Measurements from ENCODE around the gene PIEZO1.

DNA sequence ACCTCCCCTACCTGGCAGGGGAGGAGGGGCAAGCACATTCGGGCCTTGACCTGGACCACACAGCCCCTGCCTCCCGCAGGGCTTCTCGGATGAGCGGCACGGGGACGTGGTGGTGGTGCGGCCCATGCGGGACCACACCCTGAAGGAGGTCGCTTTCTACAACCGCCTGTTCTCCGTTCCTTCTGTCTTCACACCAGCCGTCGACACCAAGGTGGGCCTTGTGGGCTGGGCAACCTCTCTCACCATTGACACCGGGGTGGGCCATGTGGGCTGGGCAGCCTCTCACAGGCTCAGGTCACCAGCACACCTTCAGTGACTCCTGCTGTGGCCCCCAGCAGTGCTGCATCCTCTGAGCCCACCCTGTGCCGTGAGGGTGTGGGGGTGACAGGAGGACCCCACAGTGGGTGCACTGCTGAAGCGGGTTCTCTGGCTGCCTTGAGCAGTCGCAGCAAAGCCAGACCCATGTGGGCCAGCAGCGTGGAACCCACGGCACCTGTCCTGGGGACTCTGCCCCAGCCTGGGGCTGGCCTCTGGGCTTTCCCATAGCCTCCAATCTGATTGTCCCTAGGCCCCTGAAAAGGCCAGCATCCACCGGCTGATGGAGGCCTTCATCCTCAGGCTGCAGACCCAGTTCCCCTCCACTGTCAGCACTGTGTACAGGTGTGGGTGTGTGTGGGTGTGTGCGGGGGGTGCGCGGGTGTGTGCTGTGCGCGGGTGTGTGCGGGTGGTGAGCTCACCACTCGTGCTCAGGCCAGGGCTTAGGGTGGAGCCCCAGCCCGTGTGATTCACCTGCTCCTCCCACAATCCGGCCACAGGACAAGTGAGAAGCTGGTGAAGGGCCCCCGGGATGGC lies 71.2 kb downstream of the PIEZO1 start:
- TF ChIP-seq GATA2 (IDR thresholded peaks at IDR 0.05; ENCODE audit: low read depth, low read length) (no peak), GATA3 (IDR thresholded peaks at IDR 0.05; ENCODE audit: low read depth, low read length) (no peak)
